Measurements from ENCODE around the gene DLX2. TPM values are rescaled to one million over a fixed set of nuclear protein-coding genes. Genes with fewer than 3 reads are reported as not detected.

Gene DLX2
- total and polyA plus RNA-seq, 2 of the 13 experiments (the other 11 are each of a cell fraction or from before 2014, with no cell fraction given) = 0.07 to 0.15 TPM

DNA sequence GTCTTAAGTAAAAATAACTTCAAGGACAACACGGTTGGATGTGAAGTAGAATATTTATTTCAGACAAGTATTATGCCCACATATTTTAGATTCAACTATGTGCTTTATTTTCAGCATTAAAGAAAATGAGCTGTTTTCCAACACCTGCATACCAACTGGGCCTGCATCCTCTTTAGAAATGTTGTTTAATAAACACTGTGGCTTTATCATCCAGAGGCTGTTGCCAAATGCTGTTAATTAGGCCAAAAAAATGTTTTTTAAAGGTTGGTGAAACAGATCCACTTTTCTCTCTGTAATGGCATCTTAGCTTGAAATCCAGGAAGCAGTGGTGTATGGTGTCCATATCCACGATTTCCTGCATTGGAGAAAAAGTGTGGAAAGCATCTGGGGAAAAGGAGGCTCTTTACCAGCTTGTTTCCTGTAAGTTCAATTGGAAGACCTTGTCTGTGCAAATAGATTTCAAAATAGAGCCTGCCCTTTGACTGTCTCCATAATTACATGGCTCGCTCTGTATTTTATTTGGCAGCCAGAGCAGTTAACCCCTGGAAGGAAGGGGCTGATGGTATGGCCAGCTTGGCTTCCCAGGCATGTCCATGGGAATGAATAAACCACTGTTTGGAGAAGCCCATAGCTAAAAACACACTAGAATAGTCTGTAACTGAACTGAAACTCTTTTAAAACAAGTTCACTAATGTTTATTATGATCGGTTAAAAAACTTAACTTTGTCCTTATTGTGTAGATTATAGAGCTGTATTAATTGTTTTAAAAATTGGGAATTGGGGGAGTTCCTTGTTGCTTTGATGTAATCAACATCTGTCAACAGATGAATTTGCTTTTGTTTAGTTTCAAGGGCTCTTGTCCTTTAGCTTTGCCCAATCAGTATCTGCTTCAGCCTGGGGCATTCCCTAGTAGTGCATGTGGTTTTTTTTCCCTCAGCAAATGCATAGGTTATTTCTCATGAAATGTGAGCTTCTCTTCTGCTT is 50.4 kb downstream of the DLX2 start:
- H2AFZ ChIP-seq (ENCODE audit: low read length) = peak overlapping the region; percentile 15
- DNase-seq (ENCODE audit: low spot score) = peak; percentile 98
- peak; percentile 98 for ATAC-seq
- in situ Hi-C loops (cut with HindIII; ENCODE audit: extremely low pct_ligation_motif_present, low pct_unique_long_range_greater_than_20kb) = no loop called here
- WGBS (ENCODE audit: low lambda C conversion rate) = 15% methylated on average over 4 of the region's 4 CpGs
- peak overlapping the region; percentile 60 for H3K27ac ChIP-seq (ENCODE audit: extremely low read length, insufficient read depth, low read length)
- intact Hi-C loops (cut with micrococcal nuclease; ENCODE audit: unreplicated experiment) = loop anchor here (2.0 to 10.0 kb wide), 3 partner anchors 35 to 51 kb away; partner anchors contain the start of genes DLX1 and DLX2
- H3K9me3 ChIP-seq (ENCODE audit: low read length) = no peaks in the 10 kb centered on the region
- peak; percentile 85 for FAIRE-seq
- ChIA-PET POLR2A (interaction anchor here (1.1 to 1.8 kb wide), 7 partner anchors 8 to 130 kb away, joined by 3 to 16 read pairs (median 7); partner anchors contain the start of genes DLX1, DLX2 and HAT1), CTCF (ENCODE audit: low intra/inter-chr PET ratio, low total read pairs) (no interaction called here)
- H3K4me3 ChIP-seq (replicated peaks in 1 of 3; ENCODE audit: insufficient read depth in 1 of 3, low read depth in 2 of 3, low read length in 3 of 3) = peak overlapping the region; percentile 5 to 32 (median 28); a peak in 4 of 6 replicates
- no TSS peak for BruUV-seq (replicated peaks)
- H3K36me3 ChIP-seq (replicated peaks in 1 of 2; ENCODE audit: control insufficient read depth in 1 of 2, insufficient read depth in 2 of 2, low read length in 2 of 2) = no peaks in the 10 kb centered on the region
- H4K20me1 ChIP-seq (ENCODE audit: insufficient read depth, low read length) = no peaks in the 10 kb centered on the region
- H3K79me2 ChIP-seq (ENCODE audit: insufficient read depth, low read length) = no peaks in the 10 kb centered on the region
- H3K4me2 ChIP-seq (ENCODE audit: low read depth, low read length) = peak overlapping the region; percentile 71
- no peaks in the 10 kb centered on the region for H3K27me3 ChIP-seq (ENCODE audit: control insufficient read depth in 1 of 2, insufficient read depth in 2 of 2, low read length in 2 of 2)
- H3K4me1 ChIP-seq (ENCODE audit: insufficient read depth, low read length) = peaks cover 63% of the 10 kb centered on the region
- H3K9ac ChIP-seq (ENCODE audit: insufficient read depth, low read depth, low read length) = peak overlapping the region; percentile 33; the same call in 1 of the 2 replicates
- TF ChIP-seq SKI (IDR thresholded peaks at IDR 0.05; ENCODE audit: partially characterized antibody) (peak; percentile 93), SIN3A (IDR thresholded peaks at IDR 0.05; ENCODE audit: borderline replicate concordance, low read depth, low read length) (peak; percentile 58; the same call in 1 of the 2 replicates), ARHGAP35 (CRISPR knock-in tag; IDR thresholded peaks at IDR 0.05; ENCODE audit: borderline replicate concordance) (no peak), MTERF4 (CRISPR knock-in tag; IDR thresholded peaks at IDR 0.05) (no peak), ZNF589 (CRISPR knock-in tag; conservative IDR thresholded peaks at IDR 0.05) (no peak), DNMT1 (CRISPR knock-in tag; IDR thresholded peaks at IDR 0.05) (no peak), HBP1 (CRISPR knock-in tag; IDR thresholded peaks at IDR 0.05; ENCODE audit: low read depth) (peak; percentile 75), HDAC6 (IDR thresholded peaks at IDR 0.05; ENCODE audit: low read depth, low read length) (no peak), ZFY (CRISPR knock-in tag; IDR thresholded peaks at IDR 0.05) (peak; percentile 45; the same call in 1 of the 2 replicates), ZBTB1 (CRISPR knock-in tag; IDR thresholded peaks at IDR 0.05; ENCODE audit: borderline replicate concordance) (no peak), THYN1 (CRISPR knock-in tag; IDR thresholded peaks at IDR 0.05; ENCODE audit: borderline replicate concordance, low read depth) (peak; percentile 65; the same call in 1 of the 2 replicates), BCL6 (CRISPR knock-in tag; IDR thresholded peaks at IDR 0.05) (peak; percentile 97)
